ENCODE results near the gene ANO1.

The ANO1 gene

GRCh38 chr11:70119502-70119901 is 41.4 kb downstream of the ANO1 start:
- DNase-seq: no peak

DNA sequence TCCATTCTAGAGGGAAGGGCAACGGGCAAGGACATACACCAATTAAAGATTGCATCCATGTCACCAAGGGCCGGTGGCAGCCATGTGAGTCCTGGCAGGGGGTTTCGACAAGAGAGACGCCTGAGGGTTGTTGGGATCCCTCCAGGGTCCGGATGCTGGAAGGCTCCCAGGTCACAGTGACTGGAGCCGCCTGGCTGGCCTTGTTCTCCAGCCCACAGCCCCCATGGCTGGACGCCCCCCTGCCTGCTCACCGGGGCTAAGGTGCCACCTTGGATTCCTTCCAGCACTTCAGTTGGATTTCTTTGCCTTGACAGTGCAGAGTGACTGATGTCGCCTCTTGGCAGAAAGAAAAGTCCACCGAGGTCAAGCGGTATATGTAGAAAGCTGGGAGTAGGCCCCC is 42.6 kb downstream of the ANO1 start:
- DNase-seq: no peak

- DNase-seq: no peak
Observed at GRCh38 chr11:70122490-70123198, 44.5 kb downstream of the ANO1 start.

DNA sequence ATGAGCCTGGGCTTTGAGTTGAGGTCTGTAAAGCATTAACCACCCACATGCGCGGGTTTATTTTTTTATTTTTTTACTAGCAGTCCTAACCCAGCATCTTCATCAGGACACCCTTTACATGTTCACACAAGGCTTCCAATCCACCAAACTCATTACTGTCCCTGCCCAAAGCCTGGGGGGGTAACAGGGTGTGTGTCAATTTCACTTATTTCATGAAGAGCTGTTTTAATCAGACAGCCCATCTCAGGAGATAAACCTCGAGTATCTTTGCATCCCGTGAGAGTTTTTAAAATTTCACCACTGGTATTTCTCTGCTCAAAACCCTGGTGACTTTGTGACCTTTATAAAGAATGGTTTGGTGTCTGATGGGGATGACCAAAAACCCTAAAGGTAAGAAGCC is 45.6 kb downstream of the ANO1 start:
- DNase-seq: no peak

- DNase-seq: no peak
Observed at GRCh38 chr11:70124321-70125000, 46.3 kb downstream of the ANO1 start.

DNA sequence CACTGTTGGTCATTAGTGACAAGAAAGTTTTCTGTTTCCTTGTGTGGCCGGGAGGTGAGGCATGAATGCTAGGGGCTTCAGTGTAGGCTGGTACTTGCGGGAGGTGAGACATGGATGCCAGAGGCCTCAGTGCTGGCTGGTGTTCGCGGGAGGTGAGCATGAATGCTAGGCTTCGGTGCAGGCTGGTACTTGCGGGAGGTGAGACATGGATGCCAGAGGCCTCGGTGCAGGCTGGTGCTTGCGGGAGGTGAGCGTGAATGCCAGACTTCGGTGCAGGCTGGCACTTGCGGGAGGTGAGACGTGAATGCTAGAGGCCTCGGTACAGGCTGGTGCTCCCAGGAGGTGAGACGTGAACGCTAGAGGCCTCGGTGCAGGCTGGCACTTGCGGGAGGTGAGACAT is 48.4 kb downstream of the ANO1 start:
- no peak for DNase-seq

GRCh38 chr11:70127653-70128434 is 49.7 kb downstream of the ANO1 start:
- no peak for DNase-seq

- DNase-seq: no peak
Observed at GRCh38 chr11:70128435-70128906, 50.4 kb downstream of the ANO1 start.

- no peak for DNase-seq
Observed at GRCh38 chr11:70129051-70129592, 51.0 kb downstream of the ANO1 start.

DNA sequence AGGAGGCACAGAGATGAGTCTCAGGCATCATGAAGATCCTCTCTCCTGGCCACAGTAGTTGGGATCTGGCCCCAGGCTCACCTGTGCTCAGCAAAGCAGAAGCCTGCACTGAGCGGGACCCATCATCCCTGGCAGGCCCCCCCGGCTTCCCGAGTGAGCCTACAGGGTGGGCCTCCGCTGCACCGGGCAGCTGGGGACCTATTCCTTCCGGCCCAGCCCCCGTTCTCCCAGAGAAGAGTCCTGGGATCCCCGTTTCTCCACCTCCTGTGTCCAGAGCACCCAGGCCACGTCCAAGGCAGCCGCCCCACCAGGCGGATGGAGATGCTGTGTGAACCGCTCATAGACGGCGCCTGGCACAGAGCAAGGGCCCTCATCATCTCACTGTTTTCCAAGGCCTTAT is 52.5 kb downstream of the ANO1 start:
- DNase-seq: no peak

GRCh38 chr11:70131606-70132190 is 53.6 kb downstream of the ANO1 start:
- no peak for DNase-seq

- no peak for DNase-seq
Observed at GRCh38 chr11:70132641-70133040, 54.5 kb downstream of the ANO1 start.

GRCh38 chr11:70133771-70134335 is 55.7 kb downstream of the ANO1 start:
- no peak for DNase-seq

GRCh38 chr11:70134490-70134889 is 56.4 kb downstream of the ANO1 start:
- DNase-seq: no peak

DNA sequence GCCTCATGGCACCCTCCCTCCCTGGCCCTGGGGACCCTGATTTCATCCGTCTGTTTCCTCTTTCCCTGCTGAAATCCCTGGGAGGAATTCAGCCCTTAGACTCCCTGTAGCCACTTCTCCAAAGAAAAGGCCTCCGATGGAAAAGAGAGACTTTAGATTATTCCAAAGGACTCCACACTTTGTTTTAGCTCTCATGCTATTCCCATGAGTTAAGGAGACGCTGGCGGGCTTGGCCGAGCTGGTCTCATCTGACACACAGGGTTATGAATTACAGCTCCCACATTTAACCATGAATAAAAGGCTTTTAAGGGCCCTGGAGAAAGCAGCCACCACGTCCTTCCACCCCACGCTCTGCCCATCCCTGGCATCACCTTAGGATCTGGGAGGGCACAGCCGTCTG is 57.0 kb downstream of the ANO1 start:
- DNase-seq: no peak

DNA sequence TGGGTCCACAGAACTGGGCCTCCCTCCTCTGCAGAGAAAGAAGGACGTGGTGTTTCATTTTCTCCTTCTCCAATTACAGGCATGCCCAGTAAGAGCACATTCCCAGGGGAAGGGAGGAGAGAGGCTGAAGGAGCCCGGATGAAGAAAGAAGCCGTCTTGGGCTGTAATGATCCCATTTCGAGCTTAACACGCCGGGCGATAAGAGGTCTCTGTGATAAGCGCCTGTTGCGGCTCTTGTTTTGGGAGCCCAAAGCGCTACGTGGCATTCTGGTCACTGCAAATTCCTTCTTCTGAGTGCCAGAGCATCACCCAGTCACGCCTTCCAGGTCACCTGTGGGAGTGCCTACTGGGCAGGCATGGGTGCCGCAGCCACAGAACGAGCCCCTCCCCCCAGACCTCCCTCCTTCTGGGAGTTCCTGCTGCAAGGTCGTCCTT is 57.5 kb downstream of the ANO1 start:
- no peak for DNase-seq

GRCh38 chr11:70137383-70137782 is 59.3 kb downstream of the ANO1 start:
- no peak for DNase-seq

GRCh38 chr11:70138403-70138802 is 60.3 kb downstream of the ANO1 start:
- no peak for DNase-seq

GRCh38 chr11:70139785-70140410 is 61.8 kb downstream of the ANO1 start:
- DNase-seq: no peak

- DNase-seq: no peak
Observed at GRCh38 chr11:70140711-70141485, 62.8 kb downstream of the ANO1 start.

GRCh38 chr11:70141486-70142220 is 63.5 kb downstream of the ANO1 start:
- DNase-seq: no peak

All from hematopoietic multipotent progenitor cell treated with erythropoietin and hydrocortisone succinate and interleukin-3 and kit ligand, for 4 days (in vitro differentiated cells).